Mesenchymal stem cell (in vitro differentiated cells and primary cell): Measurements from ENCODE around the gene TTC21B.
A peak's percentile ranks its signal among the peaks of the same experiment; 100 is the strongest.

ENCODE experiments used
- DNase-seq: peaks from one replicate; pipeline ENCODE4 v3.0.0-alpha.2; 2013
- H2AFZ ChIP-seq: one replicate; pipeline ENCODE4 v1.6.1; 2013; ENCODE audit warnings: low read depth, mild to moderate bottlenecking, control low read depth, inconsistent platforms, low read length, moderate library complexity
- H2AK5ac ChIP-seq: 2 replicates; pipeline ENCODE4 v1.6.1; 2013; ENCODE audit warnings: low read length, moderate library complexity, mild to moderate bottlenecking, inconsistent platforms; ENCODE audit not compliant: severe bottlenecking
- H2BK120ac ChIP-seq: one replicate; pipeline ENCODE4 v1.6.1; 2013; ENCODE audit warnings: low read depth, mild to moderate bottlenecking, inconsistent platforms, low read length, moderate library complexity
- H2BK12ac ChIP-seq, 2 experiments: one replicate each; pipeline ENCODE4 v1.6.1; 2013; ENCODE audit warnings: inconsistent platforms in 2 of 2, low read length in 2 of 2, mild to moderate bottlenecking in 2 of 2, moderate library complexity in 2 of 2, control low read depth in 1 of 2
- H2BK15ac ChIP-seq: one replicate; pipeline ENCODE4 v1.6.1; 2013; ENCODE audit warnings: mild to moderate bottlenecking, low read depth, inconsistent platforms; ENCODE audit not compliant: poor library complexity, severe bottlenecking
- H2BK5ac ChIP-seq: 2 replicates; pipeline ENCODE4 v1.6.1; 2013; ENCODE audit warnings: low read depth, mild to moderate bottlenecking, low read length, control low read depth, inconsistent platforms; ENCODE audit not compliant: poor library complexity, severe bottlenecking
- H3K14ac ChIP-seq, 2 experiments: one replicate each; pipeline ENCODE4 v1.6.1; 2013; ENCODE audit warnings: inconsistent platforms in 2 of 2, low read length in 2 of 2, control low read depth in 1 of 2, mild to moderate bottlenecking in 1 of 2, moderate library complexity in 1 of 2
- H3K18ac ChIP-seq, 2 experiments: one replicate each; pipeline ENCODE4 v1.6.1; 2013; ENCODE audit warnings: inconsistent platforms in 2 of 2, low read length in 2 of 2, control low read depth in 1 of 2, low read depth in 1 of 2, mild to moderate bottlenecking in 1 of 2
- H3K23ac ChIP-seq, 2 experiments: one replicate each; pipeline ENCODE4 v1.6.1; 2013; ENCODE audit warnings: inconsistent platforms in 2 of 2, low read length in 2 of 2, mild to moderate bottlenecking in 2 of 2, moderate library complexity in 2 of 2, control low read depth in 1 of 2
- H3K27ac ChIP-seq: 2 replicates; pipeline ENCODE4 v1.5.1; 2013; ENCODE audit warnings: mild to moderate bottlenecking, moderate library complexity, low read length, control low read depth, inconsistent platforms; ENCODE audit not compliant: poor library complexity, severe bottlenecking
- H3K27me3 ChIP-seq, 2 experiments: 2 replicates each; pipeline versions ENCODE4 v1.6.1 to v1.7.0; 2013; ENCODE audit warnings: low read length in 2 of 2, mild to moderate bottlenecking in 2 of 2, moderate library complexity in 2 of 2, control low read depth in 1 of 2, inconsistent platforms in 1 of 2; ENCODE audit not compliant: control insufficient read depth in 1 of 2, insufficient read depth in 1 of 2
- H3K36me3 ChIP-seq, 2 experiments: 2 replicates each; pipeline versions ENCODE4 v1.6.1 to v1.7.0; 2013; ENCODE audit warnings: low read length in 2 of 2, control low read depth in 1 of 2, inconsistent platforms in 1 of 2, low read depth in 1 of 2, mild to moderate bottlenecking in 1 of 2; ENCODE audit not compliant: insufficient read depth in 2 of 2, control insufficient read depth in 1 of 2
- H3K4ac ChIP-seq, 2 experiments: one replicate each; pipeline ENCODE4 v1.6.1; 2013; ENCODE audit warnings: inconsistent platforms in 2 of 2, low read length in 2 of 2, mild to moderate bottlenecking in 2 of 2, moderate library complexity in 2 of 2, control low read depth in 1 of 2, low read depth in 1 of 2
- H3K4me1 ChIP-seq: 2 replicates; pipeline ENCODE4 v1.6.1; 2013; ENCODE audit warnings: low read depth, low read length, control low read depth; ENCODE audit not compliant: control insufficient read depth, insufficient read depth
- H3K4me2 ChIP-seq: 2 replicates; pipeline ENCODE4 v1.6.1; 2013; ENCODE audit warnings: low read length, mild to moderate bottlenecking, inconsistent platforms; ENCODE audit not compliant: poor library complexity, severe bottlenecking
- H3K4me3 ChIP-seq, 2 experiments: 2 replicates each; pipeline versions ENCODE4 v1.5.1 to v1.7.0; 2013; ENCODE audit warnings: low read length in 2 of 2, mild to moderate bottlenecking in 2 of 2, control low read depth in 1 of 2, low read depth in 1 of 2; ENCODE audit not compliant: insufficient read depth in 1 of 2
- H3K79me1 ChIP-seq: replicated peaks from 2 replicates; pipeline ENCODE4 v1.6.1; 2013; ENCODE audit warnings: mild to moderate bottlenecking, control low read depth, low read length, inconsistent platforms; ENCODE audit not compliant: poor library complexity, severe bottlenecking
- H3K9ac ChIP-seq: 2 replicates; pipeline ENCODE4 v1.7.0; 2013; ENCODE audit warnings: mild to moderate bottlenecking, low read length, moderate library complexity
- H3K9me3 ChIP-seq: 2 replicates; pipeline ENCODE4 v1.7.0; 2013; ENCODE audit warnings: mild to moderate bottlenecking, low read length; ENCODE audit not compliant: control insufficient read depth
- H4K8ac ChIP-seq: one replicate; pipeline ENCODE4 v1.6.1; 2013; ENCODE audit warnings: inconsistent platforms, mild to moderate bottlenecking, low read length, moderate library complexity
- H4K91ac ChIP-seq: one replicate; pipeline ENCODE4 v1.6.1; 2013; ENCODE audit warnings: mild to moderate bottlenecking, low read length, inconsistent platforms
- WGBS: methylation state at CpG from one replicate; pipeline ENCODE4 v1.1.7; 2013; ENCODE audit warnings: mixed read lengths; 5-methylcytosine and 5-hydroxymethylcytosine counted together

Gene TTC21B

DNA sequence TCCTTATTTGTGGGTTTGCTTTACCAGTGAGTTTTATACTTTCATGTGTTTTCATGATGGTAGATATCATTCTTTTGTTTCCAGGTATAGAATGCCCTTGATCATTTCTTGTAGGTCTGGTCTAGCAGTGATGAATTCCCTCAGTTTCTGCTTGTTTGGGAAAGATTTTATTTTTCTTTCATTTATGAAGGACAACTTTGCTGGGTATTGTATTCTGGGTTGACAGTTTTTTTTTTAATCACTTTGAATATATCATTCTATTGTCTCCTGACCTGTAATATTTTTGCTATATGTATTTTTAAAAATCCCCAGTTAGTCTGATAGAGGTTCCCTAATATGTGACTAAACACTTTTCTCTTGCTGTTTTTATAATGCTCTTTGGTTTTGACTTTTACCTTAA, 101.2 kb downstream of the TTC21B start:
- H2BK12ac ChIP-seq = no peak overlapping the region
- no peaks in the 10 kb centered on the region for H3K4me1 ChIP-seq
- H3K14ac ChIP-seq = no peak overlapping the region
- H3K23ac ChIP-seq = no peak overlapping the region
- H2AK5ac ChIP-seq = no peak overlapping the region
- H3K18ac ChIP-seq = no peak overlapping the region
- H2BK15ac ChIP-seq = no peak overlapping the region
- no peak overlapping the region for H3K9ac ChIP-seq
- no peak for DNase-seq
- H3K79me1 ChIP-seq = no peaks in the 10 kb centered on the region
- no peak overlapping the region for H3K4ac ChIP-seq
- H3K27ac ChIP-seq = no peak overlapping the region
- no peaks in the 10 kb centered on the region for H3K27me3 ChIP-seq
- H4K8ac ChIP-seq = no peak overlapping the region
- peak overlapping the region; percentile 4 for H2BK5ac ChIP-seq
- no peak overlapping the region for H4K91ac ChIP-seq
- no peak overlapping the region for H3K4me3 ChIP-seq
- H3K4me2 ChIP-seq = no peak overlapping the region
- peaks cover 8 to 15% of the 10 kb centered on the region in 2 experiments for H3K36me3 ChIP-seq
- no peak overlapping the region for H2AFZ ChIP-seq
- H3K9me3 ChIP-seq = peaks cover 58% of the 10 kb centered on the region
- no peak overlapping the region for H2BK120ac ChIP-seq

DNA sequence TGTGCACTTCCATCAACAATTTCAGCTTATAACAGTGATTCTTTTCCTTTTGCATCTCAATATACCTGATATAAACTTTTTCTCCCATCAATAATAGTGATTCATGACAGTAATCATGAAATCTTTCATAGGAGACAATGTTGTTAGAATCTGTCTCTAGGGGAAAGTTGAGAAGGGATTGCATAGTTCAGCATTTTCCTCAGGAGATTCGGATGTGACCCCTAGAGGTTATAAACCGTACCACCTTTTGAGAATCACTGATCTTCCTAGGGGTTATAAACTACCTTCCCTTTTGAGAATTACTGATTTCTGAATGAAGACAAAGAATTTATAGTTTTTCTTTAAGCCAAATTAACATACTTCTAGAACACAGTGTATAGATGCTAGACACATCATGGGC, 106.6 kb downstream of the TTC21B start:
- Histone ChIP-seq H3K14ac (no peak overlapping the region), H2BK5ac (no peak overlapping the region)

DNA sequence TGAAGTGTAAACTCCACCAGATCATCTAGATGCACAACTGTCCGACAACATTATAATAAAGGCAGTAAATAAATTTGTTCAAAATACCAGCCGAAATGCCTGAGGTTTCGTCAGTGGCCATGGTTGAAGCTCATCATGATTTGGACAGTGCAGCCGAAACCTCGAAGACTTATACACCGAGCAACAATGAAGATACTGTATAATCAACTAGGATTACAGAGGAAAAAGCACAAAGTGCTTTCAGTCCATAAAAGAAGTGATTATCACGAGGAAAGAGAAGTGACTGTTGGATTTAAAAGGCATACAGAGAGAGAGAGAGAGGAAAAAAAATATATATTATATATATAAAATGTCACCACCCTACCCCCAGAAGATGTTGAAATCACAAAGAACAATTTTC, 107.5 kb downstream of the TTC21B start:
- Histone ChIP-seq H3K36me3 (no peaks in the 10 kb centered on the region), H2BK15ac (no peak overlapping the region), H3K9ac (no peak overlapping the region), H2BK5ac (no peak overlapping the region), H2BK12ac (no peak overlapping the region), H3K9me3 (peaks cover 22% of the 10 kb centered on the region), H3K4ac (no peak overlapping the region), H3K27ac (no peak overlapping the region), H3K79me1 (no peaks in the 10 kb centered on the region), H2AFZ (no peak overlapping the region), H3K18ac (no peak overlapping the region), H2AK5ac (no peak overlapping the region), H3K23ac (no peak overlapping the region), H2BK120ac (no peak overlapping the region), H3K4me2 (no peak overlapping the region), H4K8ac (no peak overlapping the region), H3K14ac (no peak overlapping the region), H3K27me3 (no peaks in the 10 kb centered on the region), H3K4me3 (no peak overlapping the region), H4K91ac (no peak overlapping the region), H3K4me1 (no peaks in the 10 kb centered on the region)
- WGBS = 96% methylated on average over 6 of the region's 7 CpGs
- DNase-seq = no peak

More for the DNA sequence above, 106.6 kb downstream of the TTC21B start:
- H2BK120ac ChIP-seq = no peak overlapping the region
- H3K9me3 ChIP-seq = peaks cover 29% of the 10 kb centered on the region
- H4K91ac ChIP-seq = no peak overlapping the region
- WGBS = 100% methylated on average over 1 of the region's 2 CpGs
- H3K79me1 ChIP-seq = no peaks in the 10 kb centered on the region
- H3K4me2 ChIP-seq = no peak overlapping the region
- no peak overlapping the region for H2BK15ac ChIP-seq
- H2BK12ac ChIP-seq = no peak overlapping the region
- H3K27me3 ChIP-seq = no peaks in the 10 kb centered on the region
- H4K8ac ChIP-seq = no peak overlapping the region
- H3K23ac ChIP-seq = no peak overlapping the region
- no peak for DNase-seq
- H3K4me3 ChIP-seq = no peak overlapping the region
- no peaks in the 10 kb centered on the region for H3K4me1 ChIP-seq
- no peak overlapping the region for H2AFZ ChIP-seq
- H2AK5ac ChIP-seq = no peak overlapping the region
- H3K36me3 ChIP-seq = no peaks in the 10 kb centered on the region
- H3K27ac ChIP-seq = no peak overlapping the region
- no peak overlapping the region for H3K4ac ChIP-seq
- no peak overlapping the region for H3K9ac ChIP-seq
- no peak overlapping the region for H3K18ac ChIP-seq

DNA sequence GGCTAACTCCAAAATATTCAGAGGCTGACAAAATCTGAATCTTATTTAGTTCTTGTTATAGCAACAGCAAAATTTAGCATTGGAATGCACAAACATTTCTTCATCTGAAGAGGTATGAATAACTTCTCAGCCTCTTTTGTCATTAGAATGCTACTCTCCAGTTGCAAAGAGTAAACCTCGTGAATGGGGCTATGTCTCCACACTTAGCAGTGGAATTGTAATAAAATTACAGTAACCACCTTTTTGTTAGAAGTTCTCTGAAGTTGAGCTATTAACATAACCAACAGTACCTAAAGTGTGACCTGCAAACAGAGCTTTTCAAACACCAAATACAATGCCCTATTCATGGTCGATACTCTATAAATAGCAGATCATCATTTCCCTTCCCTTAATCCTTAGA, 109.4 kb downstream of the TTC21B start:
- Histone ChIP-seq H3K4me1 (no peaks in the 10 kb centered on the region), H2BK15ac (no peak overlapping the region), H3K4ac (no peak overlapping the region), H3K9me3 (peaks cover 5% of the 10 kb centered on the region), H3K9ac (no peak overlapping the region), H3K4me2 (no peak overlapping the region), H3K23ac (no peak overlapping the region), H3K36me3 (no peaks in the 10 kb centered on the region), H3K18ac (no peak overlapping the region), H2BK5ac (no peak overlapping the region), H3K79me1 (no peaks in the 10 kb centered on the region), H4K91ac (no peak overlapping the region), H2AFZ (no peak overlapping the region), H3K14ac (no peak overlapping the region), H2AK5ac (no peak overlapping the region), H4K8ac (no peak overlapping the region), H2BK12ac (no peak overlapping the region), H2BK120ac (no peak overlapping the region), H3K27me3 (no peaks in the 10 kb centered on the region), H3K4me3 (no peak overlapping the region), H3K27ac (no peak overlapping the region)
- 25% methylated on average over 2 of the region's 2 CpGs for WGBS
- DNase-seq = no peak
